ENCODE measurements around the gene GRIN2D. TPM values are rescaled to one million over a fixed set of nuclear protein-coding genes. Genes with fewer than 3 reads are reported as not detected.

Gene GRIN2D
- polyA plus RNA-seq, 1 of the 3 experiments (the other 2 are of a cell fraction): 0.92 TPM

DNA sequence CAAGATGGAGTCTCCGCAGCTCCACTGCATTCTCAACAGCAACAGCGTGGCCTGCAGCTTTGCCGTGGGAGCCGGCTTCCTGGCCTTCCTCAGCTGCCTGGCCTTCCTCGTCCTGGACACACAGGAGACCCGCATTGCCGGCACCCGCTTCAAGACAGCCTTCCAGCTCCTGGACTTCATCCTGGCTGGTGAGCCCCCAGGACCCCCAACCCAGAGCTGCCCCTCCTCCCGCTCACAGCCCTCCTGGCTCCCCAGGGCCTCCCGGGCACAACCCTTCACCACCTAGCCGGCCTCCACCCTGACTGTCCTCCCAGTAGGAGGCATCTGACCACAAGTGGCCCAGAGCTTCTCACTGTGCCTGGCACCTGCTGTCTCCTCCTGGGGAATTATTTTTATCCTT, 19.9 kb upstream of the GRIN2D start (continued):
- TF ChIP-seq RFX5 (IDR thresholded peaks at IDR 0.05; ENCODE audit: low read length): no peak

DNA sequence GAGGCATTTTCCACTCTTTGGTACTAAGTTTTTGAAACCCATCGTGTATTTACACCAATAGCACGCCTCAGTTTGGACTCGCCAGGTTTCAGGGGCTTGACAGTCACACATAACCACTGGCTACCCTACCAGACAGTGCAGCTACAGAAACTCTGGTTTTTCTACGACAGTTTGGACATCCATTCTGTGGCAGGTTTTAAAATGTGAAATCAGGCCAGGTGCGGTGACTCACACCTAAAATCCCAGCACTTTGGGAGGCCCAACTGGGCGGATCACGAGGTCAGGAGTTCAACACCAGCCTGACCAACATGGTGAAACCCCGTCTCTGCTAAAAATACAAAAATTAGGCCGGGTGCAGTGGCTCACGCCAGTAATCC, 15.3 kb upstream of the GRIN2D start:
- Histone ChIP-seq H3K27ac (ENCODE audit: low read depth in 2 of 2, low read length in 1 of 2) (no peak overlapping the region), H3K4me1 (ENCODE audit: control insufficient read depth in 1 of 2, insufficient read depth in 2 of 2, low read depth in 1 of 2, low read length in 1 of 2) (peaks cover 0 to 2% of the 10 kb centered on the region in 2 experiments; a peak in 1 of 4 replicates), H3K27me3 (ENCODE audit: insufficient read depth) (no peaks in the 10 kb centered on the region), H4K20me1 (ENCODE audit: insufficient read depth) (no peaks in the 10 kb centered on the region), H3F3A (replicated peaks; ENCODE audit: insufficient read depth) (peaks cover 8% of the 10 kb centered on the region), H2AFZ (ENCODE audit: low read depth) (no peak overlapping the region), H3K9me3 (no peaks in the 10 kb centered on the region), H3K79me2 (ENCODE audit: insufficient read depth) (no peaks in the 10 kb centered on the region), H3K4me3 (ENCODE audit: low read depth in 2 of 2, low read length in 1 of 2) (no peak overlapping the region), H3K9me2 (no peaks in the 10 kb centered on the region), H3K36me3 (replicated peaks in 1 of 2; ENCODE audit: control insufficient read depth in 1 of 2, insufficient read depth in 2 of 2, low read length in 1 of 2) (peaks cover 9 to 18% of the 10 kb centered on the region in 2 experiments), H3K4me2 (no peak overlapping the region), H3K9ac (no peak overlapping the region)
- CTCF ChIA-PET: interaction anchor here (0.9 kb wide), 1 partner anchor 13 kb away, joined by 3 read pairs; the partner anchor contains the start of gene KDELR1
- DNase-seq: no peak
- POLR2A ChIA-PET: no interaction called here
- WGBS (ENCODE audit: low lambda C conversion rate): 98% methylated on average over 10 of the region's 10 CpGs
- TF ChIP-seq RAD21 (IDR thresholded peaks at IDR 0.05; ENCODE audit: low read length): no peak
- no peak for TF ChIP-seq TCF12 (IDR thresholded peaks at IDR 0.05)
- TF ChIP-seq, protein P1, sequence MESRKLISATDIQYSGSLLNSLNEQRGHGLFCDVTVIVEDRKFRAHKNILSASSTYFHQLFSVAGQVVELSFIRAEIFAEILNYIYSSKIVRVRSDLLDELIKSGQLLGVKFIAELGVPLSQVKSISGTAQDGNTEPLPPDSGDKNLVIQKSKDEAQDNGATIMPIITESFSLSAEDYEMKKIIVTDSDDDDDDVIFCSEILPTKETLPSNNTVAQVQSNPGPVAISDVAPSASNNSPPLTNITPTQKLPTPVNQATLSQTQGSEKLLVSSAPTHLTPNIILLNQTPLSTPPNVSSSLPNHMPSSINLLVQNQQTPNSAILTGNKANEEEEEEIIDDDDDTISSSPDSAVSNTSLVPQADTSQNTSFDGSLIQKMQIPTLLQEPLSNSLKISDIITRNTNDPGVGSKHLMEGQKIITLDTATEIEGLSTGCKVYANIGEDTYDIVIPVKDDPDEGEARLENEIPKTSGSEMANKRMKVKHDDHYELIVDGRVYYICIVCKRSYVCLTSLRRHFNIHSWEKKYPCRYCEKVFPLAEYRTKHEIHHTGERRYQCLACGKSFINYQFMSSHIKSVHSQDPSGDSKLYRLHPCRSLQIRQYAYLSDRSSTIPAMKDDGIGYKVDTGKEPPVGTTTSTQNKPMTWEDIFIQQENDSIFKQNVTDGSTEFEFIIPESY (IDR thresholded peaks at IDR 0.05; ENCODE audit: borderline replicate concordance, low read depth): no peak

DNA sequence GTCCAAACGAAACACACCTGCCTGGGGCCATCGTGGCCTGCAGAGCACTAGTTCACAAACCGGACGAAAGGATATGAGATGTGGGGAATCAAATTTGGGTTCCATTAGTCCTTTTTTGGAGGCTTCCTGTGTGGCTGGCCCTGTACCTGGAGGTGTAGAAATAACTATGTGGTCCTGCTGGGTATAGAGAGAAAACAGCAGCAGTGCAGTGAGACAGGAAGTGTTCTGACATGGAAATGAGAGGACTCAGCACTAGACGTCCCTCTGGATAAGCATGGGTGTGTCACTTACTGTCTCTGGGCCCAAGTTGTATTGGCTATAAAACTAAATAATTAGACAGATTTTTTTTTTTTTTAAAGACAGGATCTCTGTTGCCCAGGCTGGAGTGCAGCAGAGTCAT, 14.4 kb upstream of the GRIN2D start:
- DNase-seq: no peak
- H3K9me2 ChIP-seq: no peaks in the 10 kb centered on the region
- no peaks in the 10 kb centered on the region for H3K79me2 ChIP-seq (ENCODE audit: insufficient read depth)
- no peaks in the 10 kb centered on the region for H3K27me3 ChIP-seq (ENCODE audit: insufficient read depth)
- H3K4me2 ChIP-seq: no peak overlapping the region
- peaks cover 13 to 25% of the 10 kb centered on the region in 2 experiments for H3K36me3 ChIP-seq (replicated peaks in 1 of 2; ENCODE audit: control insufficient read depth in 1 of 2, insufficient read depth in 2 of 2, low read length in 1 of 2)
- no peak overlapping the region for H2AFZ ChIP-seq (ENCODE audit: low read depth)
- WGBS (ENCODE audit: low lambda C conversion rate): 78% methylated on average over 5 of the region's 5 CpGs
- no peaks in the 10 kb centered on the region for H4K20me1 ChIP-seq (ENCODE audit: insufficient read depth)
- H3K9ac ChIP-seq: no peak overlapping the region
- CTCF ChIA-PET: interaction anchor here (0.5 to 4.4 kb wide), 3 partner anchors 12 to 217 kb away, joined by 3 to 26 read pairs (median 3); partner anchors contain the start of gene KDELR1
- POLR2A ChIA-PET: interaction anchor here (0.7 kb wide), 1 partner anchor 210 kb away, joined by 3 read pairs; no protein-coding TSS in a partner anchor
- no peak overlapping the region for H3K4me3 ChIP-seq (ENCODE audit: low read depth in 2 of 2, low read length in 1 of 2)
- H3K9me3 ChIP-seq: no peaks in the 10 kb centered on the region
- no peak overlapping the region for H3K27ac ChIP-seq (ENCODE audit: low read depth in 2 of 2, low read length in 1 of 2)
- H3F3A ChIP-seq (replicated peaks; ENCODE audit: insufficient read depth): peaks cover 8% of the 10 kb centered on the region
- no peaks in the 10 kb centered on the region for H3K4me1 ChIP-seq (ENCODE audit: control insufficient read depth in 1 of 2, insufficient read depth in 2 of 2, low read depth in 1 of 2, low read length in 1 of 2)
- TF ChIP-seq SMC3 (IDR thresholded peaks at IDR 0.05; ENCODE audit: low read depth, low read length) (no peak), MEF2A (IDR thresholded peaks at IDR 0.05; ENCODE audit: borderline replicate concordance, low read depth) (no peak), GATA2 (CRISPR knock-in tag; IDR thresholded peaks at IDR 0.05) (no peak), JUND (IDR thresholded peaks at IDR 0.05) (no peak), RAD21 (IDR thresholded peaks at IDR 0.05; ENCODE audit: low read length) (no peak), MXI1 (IDR thresholded peaks at IDR 0.05; ENCODE audit: low read depth, low read length) (no peak), YY1 (IDR thresholded peaks at IDR 0.05; ENCODE audit: low read depth) (no peak), RCOR1 (IDR thresholded peaks at IDR 0.05; ENCODE audit: low read length) (no peak), TCF12 (IDR thresholded peaks at IDR 0.05) (no peak), NRF1 (IDR thresholded peaks at IDR 0.05; ENCODE audit: low read depth, low read length) (no peak), POLR2AphosphoS5 (IDR thresholded peaks at IDR 0.05; ENCODE audit: low read depth, low read length) (no peak), ELF1 (IDR thresholded peaks at IDR 0.05) (no peak)
- TF ChIP-seq, protein P2, sequence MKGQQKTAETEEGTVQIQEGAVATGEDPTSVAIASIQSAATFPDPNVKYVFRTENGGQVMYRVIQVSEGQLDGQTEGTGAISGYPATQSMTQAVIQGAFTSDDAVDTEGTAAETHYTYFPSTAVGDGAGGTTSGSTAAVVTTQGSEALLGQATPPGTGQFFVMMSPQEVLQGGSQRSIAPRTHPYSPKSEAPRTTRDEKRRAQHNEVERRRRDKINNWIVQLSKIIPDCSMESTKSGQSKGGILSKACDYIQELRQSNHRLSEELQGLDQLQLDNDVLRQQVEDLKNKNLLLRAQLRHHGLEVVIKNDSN (IDR thresholded peaks at IDR 0.05; ENCODE audit: borderline replicate concordance, low read depth): no peak
- TF ChIP-seq, protein P3, sequence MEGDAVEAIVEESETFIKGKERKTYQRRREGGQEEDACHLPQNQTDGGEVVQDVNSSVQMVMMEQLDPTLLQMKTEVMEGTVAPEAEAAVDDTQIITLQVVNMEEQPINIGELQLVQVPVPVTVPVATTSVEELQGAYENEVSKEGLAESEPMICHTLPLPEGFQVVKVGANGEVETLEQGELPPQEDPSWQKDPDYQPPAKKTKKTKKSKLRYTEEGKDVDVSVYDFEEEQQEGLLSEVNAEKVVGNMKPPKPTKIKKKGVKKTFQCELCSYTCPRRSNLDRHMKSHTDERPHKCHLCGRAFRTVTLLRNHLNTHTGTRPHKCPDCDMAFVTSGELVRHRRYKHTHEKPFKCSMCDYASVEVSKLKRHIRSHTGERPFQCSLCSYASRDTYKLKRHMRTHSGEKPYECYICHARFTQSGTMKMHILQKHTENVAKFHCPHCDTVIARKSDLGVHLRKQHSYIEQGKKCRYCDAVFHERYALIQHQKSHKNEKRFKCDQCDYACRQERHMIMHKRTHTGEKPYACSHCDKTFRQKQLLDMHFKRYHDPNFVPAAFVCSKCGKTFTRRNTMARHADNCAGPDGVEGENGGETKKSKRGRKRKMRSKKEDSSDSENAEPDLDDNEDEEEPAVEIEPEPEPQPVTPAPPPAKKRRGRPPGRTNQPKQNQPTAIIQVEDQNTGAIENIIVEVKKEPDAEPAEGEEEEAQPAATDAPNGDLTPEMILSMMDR (IDR thresholded peaks at IDR 0.05): no peak
- TF ChIP-seq, protein P4, sequence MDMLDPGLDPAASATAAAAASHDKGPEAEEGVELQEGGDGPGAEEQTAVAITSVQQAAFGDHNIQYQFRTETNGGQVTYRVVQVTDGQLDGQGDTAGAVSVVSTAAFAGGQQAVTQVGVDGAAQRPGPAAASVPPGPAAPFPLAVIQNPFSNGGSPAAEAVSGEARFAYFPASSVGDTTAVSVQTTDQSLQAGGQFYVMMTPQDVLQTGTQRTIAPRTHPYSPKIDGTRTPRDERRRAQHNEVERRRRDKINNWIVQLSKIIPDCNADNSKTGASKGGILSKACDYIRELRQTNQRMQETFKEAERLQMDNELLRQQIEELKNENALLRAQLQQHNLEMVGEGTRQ (IDR thresholded peaks at IDR 0.05; ENCODE audit: borderline replicate concordance, low read depth, low read length): no peak
- TF ChIP-seq, protein P5, sequence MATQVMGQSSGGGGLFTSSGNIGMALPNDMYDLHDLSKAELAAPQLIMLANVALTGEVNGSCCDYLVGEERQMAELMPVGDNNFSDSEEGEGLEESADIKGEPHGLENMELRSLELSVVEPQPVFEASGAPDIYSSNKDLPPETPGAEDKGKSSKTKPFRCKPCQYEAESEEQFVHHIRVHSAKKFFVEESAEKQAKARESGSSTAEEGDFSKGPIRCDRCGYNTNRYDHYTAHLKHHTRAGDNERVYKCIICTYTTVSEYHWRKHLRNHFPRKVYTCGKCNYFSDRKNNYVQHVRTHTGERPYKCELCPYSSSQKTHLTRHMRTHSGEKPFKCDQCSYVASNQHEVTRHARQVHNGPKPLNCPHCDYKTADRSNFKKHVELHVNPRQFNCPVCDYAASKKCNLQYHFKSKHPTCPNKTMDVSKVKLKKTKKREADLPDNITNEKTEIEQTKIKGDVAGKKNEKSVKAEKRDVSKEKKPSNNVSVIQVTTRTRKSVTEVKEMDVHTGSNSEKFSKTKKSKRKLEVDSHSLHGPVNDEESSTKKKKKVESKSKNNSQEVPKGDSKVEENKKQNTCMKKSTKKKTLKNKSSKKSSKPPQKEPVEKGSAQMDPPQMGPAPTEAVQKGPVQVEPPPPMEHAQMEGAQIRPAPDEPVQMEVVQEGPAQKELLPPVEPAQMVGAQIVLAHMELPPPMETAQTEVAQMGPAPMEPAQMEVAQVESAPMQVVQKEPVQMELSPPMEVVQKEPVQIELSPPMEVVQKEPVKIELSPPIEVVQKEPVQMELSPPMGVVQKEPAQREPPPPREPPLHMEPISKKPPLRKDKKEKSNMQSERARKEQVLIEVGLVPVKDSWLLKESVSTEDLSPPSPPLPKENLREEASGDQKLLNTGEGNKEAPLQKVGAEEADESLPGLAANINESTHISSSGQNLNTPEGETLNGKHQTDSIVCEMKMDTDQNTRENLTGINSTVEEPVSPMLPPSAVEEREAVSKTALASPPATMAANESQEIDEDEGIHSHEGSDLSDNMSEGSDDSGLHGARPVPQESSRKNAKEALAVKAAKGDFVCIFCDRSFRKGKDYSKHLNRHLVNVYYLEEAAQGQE (IDR thresholded peaks at IDR 0.05; ENCODE audit: low read depth, low read length): no peak
